8988T (cell line): ENCODE results near the gene SOCS7.
A peak's percentile ranks its signal among the peaks of the same experiment; 100 is the strongest.

Experiments used
- DNase-seq: peaks from one replicate; pipeline ENCODE4 v3.0.0; 2011

Gene SOCS7

GRCh38 chr17:38369124-38369886, 17.7 kb downstream of the SOCS7 start:
- no peak for DNase-seq

- DNase-seq, result no peak
These were observed 27.8 kb downstream of the SOCS7 start for GRCh38 chr17:38379448-38379847.

GRCh38 chr17:38395090-38395489, 43.4 kb downstream of the SOCS7 start:
- no peak for DNase-seq

- DNase-seq, result no peak
These were observed 45.6 kb downstream of the SOCS7 start for GRCh38 chr17:38397227-38397626.

- no peak for DNase-seq
These were observed 48.6 kb downstream of the SOCS7 start for GRCh38 chr17:38400286-38400685.

- no peak for DNase-seq
These were observed 49.8 kb downstream of the SOCS7 start for GRCh38 chr17:38401459-38401858.

- no peak for DNase-seq
These were observed 51.3 kb downstream of the SOCS7 start for GRCh38 chr17:38402897-38403296.

- DNase-seq, result no peak
These were observed 51.8 kb downstream of the SOCS7 start for GRCh38 chr17:38403491-38403890.

- no peak for DNase-seq
These were observed 52.7 kb downstream of the SOCS7 start for GRCh38 chr17:38404174-38404943.

- DNase-seq, result no peak
These were observed 54.0 kb downstream of the SOCS7 start for GRCh38 chr17:38405654-38406053.

GRCh38 chr17:38410201-38410600, 58.6 kb downstream of the SOCS7 start:
- DNase-seq, result no peak

- no peak for DNase-seq
These were observed 63.9 kb downstream of the SOCS7 start for GRCh38 chr17:38415250-38416194.

GRCh38 chr17:38416840-38417209, 65.2 kb downstream of the SOCS7 start:
- no peak for DNase-seq

GRCh38 chr17:38417210-38417951, 65.7 kb downstream of the SOCS7 start:
- DNase-seq, result no peak

- DNase-seq, result no peak
These were observed 66.5 kb downstream of the SOCS7 start for GRCh38 chr17:38418062-38418692.

GRCh38 chr17:38418693-38419507, 67.3 kb downstream of the SOCS7 start:
- peak; percentile 41 for DNase-seq

- DNase-seq, result no peak
These were observed 67.9 kb downstream of the SOCS7 start for GRCh38 chr17:38419508-38419981.

GRCh38 chr17:38420518-38420917, 68.9 kb downstream of the SOCS7 start:
- DNase-seq, result no peak

- DNase-seq, result no peak
These were observed 69.7 kb downstream of the SOCS7 start for GRCh38 chr17:38421171-38421841.
